Stimulated activated CD4-positive, alpha-beta T cell treated with anti-CD3 and anti-CD28 coated beads, Interleukin-12 subunit alpha, Interleukin-12 subunit beta, amount 100 ng/mL, for 4 hours (primary cell): Measurements from ENCODE around the gene IFNE.

Source experiments
- DNase-seq: peaks from one replicate; pipeline ENCODE4 v3.0.0-alpha.2; 2020

IFNE gene, protein sequence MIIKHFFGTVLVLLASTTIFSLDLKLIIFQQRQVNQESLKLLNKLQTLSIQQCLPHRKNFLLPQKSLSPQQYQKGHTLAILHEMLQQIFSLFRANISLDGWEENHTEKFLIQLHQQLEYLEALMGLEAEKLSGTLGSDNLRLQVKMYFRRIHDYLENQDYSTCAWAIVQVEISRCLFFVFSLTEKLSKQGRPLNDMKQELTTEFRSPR

DNA sequence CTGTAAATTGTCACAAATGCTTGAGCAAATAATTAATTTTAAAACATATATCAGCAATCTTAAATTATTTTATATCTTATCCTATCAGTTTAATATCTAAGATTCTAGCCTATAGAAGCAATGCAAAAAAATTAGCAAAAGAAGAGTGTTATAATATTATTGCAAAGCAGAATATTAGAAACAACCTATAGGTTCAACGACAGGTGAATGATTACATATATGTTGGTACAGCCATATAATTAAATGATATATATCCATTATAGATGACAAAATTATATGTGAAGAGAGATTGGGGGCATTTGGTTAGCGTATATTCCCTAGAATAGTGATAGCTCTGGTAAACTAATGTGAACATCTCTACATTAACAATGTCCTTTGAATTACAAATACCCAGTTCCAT lies at the start of gene IFNE:
Gene IFNE, minus strand, starts transcription at position 101 of the 400 bp plus-strand sequence. CDS start 619 bp downstream, outside the sequence.
- no peak for DNase-seq

DNA sequence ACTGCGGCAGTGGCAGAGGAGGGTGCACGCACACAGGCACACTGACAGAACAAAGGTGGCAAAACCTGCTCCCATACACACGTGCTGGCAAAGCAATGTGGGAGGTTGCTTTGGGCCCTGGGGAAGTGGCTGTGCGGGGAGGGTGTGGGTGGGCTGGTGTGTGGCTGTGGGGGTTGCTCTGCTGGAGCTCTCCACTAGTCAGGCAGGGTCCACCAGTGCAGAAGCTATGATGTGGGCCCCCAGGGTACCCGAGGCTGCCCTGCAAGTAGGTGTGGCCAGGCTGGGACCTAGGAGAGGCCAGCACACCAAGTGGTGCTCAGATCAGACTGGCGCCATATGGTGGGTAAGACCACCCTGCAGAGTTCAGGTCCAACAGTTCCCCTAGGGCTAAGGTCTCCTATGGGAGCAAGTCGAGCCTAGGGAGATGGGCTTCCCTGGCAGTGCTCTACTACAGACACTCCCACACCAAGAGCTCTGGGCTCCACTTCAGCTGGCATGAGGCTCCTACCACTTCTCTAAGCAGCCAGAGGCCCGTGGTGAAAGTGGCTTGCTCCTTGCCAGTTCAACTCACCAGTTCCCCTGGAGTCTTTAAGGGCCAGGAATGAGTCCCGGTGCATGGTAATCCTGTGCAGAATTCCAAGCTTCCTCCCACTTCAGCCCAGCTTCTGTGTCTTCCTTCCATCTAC lies 46.2 kb upstream of the IFNE start:
- DNase-seq, result no peak

DNA sequence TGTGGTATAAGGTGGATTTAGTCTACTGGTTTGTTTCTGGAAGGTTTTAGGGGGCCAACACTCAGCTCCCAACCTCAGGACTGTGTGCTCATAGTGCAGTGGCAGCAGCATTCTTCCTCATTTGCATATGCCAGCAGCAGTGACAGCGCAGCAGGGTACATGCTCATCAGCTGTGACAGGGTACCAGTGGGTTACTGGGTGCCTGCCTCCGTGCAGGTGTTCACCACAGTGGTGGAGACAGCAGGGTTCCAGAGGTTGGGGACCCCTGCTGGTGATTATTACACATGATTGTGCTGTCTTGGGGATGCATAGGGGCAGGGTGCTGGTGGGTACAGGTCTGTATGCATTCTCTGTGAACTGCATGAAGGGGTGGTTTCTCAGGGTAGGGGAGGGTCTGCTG lies 45.5 kb upstream of the IFNE start:
- no peak for DNase-seq

DNA sequence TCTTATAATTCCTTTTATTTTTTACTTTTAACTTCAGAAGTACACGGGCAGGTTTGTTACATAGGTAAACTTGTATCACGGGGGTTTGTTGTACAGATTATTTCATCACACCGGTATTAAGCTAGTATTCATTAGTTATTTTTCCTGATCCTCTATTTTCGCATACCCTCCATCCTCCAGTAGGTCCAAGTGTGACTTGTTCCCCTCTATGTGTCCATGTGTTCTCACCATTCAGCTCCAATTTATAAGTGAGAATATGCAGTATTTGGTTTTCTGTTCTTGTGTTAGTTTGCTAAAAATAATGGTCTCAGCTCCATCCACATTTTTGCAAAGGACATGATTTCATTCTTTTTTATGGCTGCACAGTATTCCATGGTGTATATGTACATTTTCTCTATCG lies 43.1 kb upstream of the IFNE start:
- no peak for DNase-seq

DNA sequence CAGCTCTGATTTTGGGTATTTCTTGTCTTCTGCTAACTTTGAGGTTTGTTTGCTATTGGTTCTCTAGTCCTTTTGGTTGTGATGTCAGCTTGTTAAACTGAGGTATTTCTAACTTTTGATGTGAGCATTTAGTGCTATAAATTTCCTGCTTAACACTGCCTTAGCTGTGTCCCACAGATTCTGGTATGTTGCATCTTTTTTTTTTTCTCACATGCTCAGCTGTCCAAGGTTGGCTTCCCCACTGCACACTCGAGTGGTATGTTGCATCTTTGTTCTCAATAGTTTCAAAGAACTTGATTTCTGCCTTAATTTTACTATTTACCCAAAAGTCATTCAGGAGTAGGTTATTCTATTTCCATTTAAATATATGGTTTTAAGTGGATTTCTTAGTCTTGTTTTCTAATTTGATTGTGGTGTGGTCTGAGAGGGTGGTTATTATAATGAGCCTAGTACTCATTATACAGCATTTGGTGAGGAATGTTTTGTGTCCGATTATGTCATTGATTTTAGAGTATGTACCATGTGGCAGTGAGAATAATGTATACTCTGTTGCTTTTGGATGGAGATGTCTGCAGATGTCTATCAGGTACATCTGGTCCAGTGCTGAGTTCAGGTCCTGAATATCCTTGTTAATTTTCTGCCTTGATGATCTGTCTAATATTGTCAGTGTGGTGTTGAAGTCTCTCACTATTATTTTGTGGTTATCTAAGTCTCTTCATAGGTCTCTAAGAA lies 42.2 kb upstream of the IFNE start:
- no peak for DNase-seq

DNA sequence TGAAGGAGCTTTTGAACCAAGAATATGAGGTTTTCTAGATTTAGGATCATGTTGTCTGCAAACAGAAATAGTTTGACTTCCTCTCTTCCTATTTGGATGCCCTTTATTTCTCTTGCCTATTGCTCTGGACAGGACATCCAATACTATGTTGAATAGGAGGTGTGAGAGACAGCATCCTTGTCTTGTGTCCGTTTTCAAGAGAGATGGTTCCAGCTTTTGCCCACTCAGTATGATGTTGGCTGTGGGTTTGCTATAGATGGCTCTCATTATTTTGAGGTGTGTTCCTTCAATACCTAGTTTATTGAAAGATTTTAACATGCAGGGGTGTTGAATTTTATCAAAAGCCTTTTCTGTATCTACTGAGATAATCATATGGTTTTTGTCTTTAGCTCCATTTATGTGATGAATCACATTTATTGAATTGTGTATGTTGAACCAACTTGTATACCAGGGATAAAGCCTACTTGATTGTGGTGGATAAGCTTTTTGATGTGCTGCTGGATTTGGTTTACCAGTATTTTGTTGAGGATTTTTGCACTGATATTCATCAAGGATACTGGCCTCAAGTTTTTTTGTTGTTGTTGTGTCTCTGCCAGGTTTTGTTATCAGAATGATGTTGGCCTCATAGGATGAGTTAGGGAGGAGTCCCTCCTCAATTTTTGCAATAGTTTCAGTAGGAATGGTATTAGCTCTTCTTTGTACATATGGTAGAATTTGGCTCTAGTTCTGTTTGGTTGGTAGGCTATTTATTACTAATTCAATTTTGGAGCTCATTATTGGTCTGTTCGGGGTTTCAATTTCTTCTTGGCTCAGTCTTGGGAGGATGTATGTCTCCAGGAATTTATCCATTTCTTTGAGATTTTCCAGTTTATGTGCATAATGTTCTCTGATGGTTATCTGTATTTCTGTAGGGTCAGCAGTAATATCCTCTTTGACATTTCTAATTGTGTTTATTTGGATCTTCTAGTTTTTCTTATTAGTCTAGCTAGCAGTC lies 41.2 kb upstream of the IFNE start:
- DNase-seq, result no peak

DNA sequence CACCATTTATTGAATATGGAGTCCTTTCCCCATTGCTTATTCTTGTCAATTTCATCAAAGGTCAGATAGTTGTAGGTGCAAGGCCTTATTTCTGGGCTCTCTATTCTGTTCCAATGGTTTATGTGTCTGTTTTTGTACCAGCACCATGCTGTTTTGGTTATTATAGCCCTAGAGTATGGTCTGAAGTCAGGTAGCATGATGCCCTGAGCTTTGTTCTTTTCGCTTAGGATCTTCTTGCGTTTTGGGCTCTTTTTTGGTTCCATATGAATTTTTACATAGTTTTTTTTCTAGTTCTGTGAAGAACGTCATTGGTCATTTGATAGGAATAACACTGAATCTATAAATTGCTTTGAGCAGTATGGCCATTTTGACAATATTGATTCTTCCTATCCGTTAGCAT lies 40.2 kb upstream of the IFNE start:
- no peak for DNase-seq

DNA sequence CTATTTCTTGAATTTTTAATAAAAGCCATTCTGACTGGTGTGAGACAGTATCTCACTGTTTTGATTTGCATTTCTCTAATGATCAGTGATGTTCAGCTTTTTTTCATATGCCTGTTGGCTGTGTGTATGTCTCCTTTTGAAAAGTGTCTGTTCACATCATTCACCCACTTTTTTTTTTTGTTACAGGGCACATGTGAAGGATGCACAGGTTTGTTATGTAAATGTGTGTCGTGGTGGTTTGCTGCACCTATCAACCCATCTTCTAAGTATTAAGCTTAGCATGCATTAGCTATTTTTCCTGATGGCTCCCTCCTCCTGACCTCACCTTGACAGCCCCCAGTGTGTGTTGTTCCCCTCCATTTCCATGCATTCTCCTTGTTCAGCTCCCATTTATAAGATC lies 39.3 kb upstream of the IFNE start:
- no peak for DNase-seq

DNA sequence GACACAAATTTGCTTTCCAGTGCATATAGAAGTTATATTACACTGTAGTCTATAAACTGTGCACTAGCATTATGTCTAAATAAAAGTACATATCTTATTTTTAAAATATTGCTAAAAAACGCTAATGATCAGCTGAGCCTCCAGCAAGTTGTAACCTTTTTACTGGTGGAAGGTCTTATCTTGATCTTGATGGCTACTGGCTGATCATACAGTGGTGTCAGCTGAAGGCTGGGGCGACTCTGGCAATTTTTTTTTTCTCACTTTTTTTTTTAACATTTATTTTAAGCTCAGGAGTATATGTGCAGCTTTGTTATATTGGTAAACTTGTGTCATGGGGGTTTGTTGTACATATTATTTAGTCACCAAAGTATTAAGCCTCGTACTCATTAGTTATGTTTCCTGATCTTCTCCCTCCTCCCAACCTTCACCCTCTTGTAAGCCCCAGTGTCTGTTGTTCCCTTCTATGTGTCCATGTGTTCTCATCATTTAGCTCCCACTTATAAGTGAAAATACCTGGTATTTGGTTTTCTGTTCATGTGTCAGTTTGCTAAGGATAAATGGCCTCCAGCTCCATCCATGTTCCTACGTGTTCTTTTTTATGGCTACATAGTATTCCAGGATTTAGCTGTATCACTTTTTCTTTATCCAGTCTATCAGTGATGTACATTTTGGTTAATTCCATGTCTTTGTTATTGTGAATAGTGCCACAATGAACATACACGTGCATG lies 38.6 kb upstream of the IFNE start:
- no peak for DNase-seq

DNA sequence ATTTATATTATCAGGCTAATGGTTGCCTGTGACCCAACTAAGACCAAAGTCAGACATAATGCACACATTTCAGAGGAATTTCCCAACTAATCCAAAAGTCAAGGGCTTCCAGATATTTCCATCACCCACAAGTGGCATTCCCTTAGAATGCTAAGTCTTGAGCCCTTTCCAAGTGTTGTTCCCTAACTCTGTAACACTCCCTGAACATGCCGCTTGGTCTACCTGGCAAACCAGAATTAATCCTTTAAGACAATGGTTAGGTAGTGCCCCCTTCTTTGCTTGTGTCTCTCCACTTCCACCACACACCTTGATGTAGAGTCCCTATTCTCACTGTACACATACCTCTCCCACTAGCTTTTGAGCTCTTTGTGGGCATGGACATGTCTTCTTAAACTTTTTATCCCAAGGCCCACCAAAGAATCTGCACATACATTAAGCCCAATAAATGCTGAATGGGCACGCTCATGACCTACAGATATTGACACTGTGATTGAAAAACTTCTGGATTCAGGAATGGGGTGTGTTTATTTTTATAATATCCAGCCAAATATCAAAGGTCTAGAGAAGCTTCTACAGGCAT lies 37.8 kb upstream of the IFNE start:
- DNase-seq, result no peak

DNA sequence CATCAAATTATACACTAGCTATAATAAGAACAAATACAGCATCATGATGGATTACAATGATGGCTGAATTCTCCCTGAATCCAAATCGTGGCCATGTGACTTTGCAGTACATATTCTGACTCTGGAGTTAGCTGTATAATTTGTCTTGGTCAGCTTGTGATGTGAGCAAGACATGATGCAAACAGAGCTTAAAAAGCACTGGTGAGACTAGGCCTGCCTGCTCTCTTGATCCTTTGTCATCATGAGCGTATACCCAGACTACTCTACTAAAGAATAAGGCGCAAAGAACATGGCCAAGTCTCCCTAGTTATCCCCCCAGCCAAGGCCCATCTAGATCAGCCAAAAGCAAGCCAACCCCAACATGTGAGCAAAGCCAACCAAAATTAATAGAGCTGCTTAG lies 34.7 kb upstream of the IFNE start:
- no peak for DNase-seq

DNA sequence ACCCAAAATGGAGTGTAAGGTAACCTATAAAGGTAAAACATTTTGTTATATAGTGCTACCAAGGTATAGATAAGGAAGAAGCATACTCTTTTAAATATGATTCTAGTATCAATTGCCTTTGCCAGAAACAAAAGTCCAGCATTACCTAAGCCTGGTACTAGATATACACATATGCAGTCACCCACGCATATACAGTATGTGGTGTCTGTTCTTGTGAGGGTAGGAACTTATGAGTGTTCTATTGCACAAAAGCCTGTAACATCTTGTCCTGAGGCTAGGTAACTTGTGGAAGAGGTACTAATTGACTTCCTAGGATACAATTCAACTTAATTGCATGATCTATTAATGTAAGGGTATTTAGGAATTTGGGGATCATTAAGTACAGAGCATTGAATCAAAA lies 31.3 kb upstream of the IFNE start:
- no peak for DNase-seq

DNA sequence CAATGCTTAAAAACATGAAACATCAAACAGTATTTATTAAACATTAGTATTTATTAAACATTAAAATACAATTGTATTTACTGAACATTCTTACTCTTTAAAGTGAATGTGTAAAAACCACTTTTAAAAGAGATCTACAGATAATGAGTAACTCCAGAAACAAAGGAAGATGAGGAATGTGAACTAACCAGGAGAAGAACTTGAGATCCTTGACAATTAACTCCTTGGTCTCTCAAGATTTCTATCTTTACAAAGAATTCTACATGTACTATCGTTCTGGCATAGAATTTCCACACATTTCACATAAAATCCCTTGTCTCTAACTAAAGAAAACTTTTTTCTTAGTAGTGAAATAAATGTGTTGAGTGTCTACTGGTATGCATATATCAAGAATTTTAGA lies 28.7 kb upstream of the IFNE start:
- DNase-seq, result no peak

DNA sequence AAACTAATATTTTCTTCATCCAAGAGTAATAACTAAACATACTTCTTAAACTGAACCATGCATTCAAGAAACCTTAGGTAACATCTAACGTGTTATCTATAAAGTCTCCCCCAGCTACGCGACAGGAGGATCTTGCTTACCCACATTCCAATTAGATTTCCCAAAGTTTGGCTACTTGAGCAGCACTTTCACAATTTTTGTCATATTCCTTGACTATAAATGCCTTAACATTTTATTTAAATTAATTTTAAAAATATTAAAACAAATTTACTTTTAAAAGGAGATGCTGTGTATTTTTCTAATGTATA lies 25.3 kb upstream of the IFNE start:
- DNase-seq, result no peak

DNA sequence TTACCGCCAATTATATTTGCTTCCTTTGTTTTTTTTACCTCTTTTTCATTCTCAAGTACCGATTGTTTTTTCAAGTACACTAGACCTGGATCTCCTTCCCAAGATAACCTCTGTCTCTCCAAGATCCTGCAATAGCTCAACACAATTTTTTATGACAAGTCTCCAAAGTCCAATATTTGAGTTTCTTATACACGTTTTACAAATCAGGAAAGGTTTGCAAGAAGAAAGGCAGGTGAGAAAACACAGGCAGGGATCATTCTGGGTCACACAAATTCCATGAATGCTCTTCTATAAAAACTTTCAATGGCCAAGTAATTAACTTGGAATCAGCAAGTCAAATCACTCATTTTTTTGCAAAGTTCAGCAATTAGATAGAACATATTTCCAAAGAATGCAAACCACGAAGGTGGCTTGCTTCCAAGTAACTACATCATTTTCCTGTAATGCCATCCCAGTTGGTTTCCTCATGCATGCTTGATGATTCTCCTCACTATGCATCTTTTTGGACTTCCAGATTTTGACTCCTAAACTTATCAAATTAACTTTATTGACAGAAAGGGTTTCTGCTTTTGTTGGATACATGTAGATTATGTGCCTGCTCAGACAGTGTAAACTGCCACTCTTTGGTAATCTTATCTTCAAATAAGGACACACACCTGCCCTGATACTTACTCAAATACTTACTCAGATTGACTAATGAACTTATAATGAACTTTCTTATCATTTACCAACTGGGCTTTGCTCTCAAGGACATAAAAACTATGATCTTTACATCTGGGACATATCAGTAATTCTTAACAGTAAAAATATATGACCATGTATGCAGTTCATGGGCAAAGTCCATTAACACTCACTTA lies 24.7 kb upstream of the IFNE start:
- no peak for DNase-seq

DNA sequence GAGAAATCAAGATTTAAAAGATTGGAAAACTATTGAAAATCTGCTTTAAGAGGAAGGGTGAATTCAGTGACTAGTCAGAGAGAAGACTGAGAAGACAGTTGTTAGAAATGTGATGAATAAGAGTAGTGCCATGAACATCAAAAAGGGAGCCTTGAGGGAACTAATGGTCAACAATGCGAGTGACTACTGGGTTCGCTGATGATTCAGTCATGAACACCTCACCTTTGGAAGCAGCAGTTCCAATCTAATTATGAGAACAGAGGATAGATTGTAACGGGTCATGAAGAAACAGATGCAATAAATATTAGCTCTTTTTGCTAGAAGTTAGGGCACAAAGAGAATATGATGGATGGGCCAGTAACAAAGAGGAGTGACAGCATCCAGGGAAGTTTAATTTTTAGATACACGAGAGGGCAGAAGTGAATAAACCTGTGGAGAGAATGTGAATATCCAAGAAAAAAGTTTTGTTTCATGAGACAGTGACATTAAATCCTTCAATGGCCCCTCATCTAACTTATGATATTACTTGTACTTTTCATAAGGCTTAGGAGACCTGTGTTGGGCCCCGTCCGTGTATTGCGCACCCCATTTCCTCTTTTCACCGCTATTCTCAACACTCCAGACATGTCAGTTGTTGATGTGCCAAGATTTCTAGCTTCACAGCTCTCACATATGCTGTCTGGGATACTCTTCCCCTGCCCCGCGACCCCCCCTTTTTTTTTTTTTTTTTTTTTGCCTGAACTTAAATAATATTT lies 23.5 kb upstream of the IFNE start:
- DNase-seq, result no peak

DNA sequence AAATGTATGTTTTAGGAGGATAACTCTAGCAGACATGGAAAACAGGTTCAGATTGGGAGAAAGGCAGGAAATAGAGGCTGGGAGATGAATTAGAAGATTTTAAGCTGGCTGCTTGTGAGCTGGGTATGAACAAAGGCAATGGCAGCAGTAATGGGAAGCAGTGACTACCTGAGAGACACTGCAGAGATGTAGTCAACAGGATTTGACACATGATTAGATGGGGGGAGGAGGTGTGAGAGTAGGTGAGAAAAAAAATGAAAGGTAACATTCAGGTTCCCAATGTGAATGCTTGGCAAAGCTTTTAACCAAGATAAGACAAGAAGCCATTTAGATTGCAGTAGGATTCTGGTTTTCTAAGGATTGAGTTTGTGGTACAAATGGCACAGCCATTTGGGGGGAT lies 22.8 kb upstream of the IFNE start:
- DNase-seq, result no peak

DNA sequence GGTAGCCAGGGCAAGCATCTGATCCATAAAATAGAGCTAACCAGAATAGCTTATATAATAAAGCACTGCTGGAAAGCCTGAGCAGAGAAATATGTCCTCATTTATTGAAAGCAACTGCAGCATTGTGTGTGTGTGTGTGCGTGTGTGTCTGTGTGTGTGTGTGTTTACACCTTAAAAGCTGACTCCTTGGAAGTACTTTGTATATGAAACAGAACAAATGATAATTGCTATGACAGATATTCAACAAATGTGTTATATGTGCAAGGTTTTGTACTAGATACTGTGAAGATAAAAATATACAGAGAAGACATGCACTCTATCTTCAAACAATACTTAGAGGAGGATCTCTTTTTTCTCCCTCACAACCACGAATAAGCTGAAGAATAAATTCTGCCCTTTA lies 22.0 kb upstream of the IFNE start:
- DNase-seq, result no peak

DNA sequence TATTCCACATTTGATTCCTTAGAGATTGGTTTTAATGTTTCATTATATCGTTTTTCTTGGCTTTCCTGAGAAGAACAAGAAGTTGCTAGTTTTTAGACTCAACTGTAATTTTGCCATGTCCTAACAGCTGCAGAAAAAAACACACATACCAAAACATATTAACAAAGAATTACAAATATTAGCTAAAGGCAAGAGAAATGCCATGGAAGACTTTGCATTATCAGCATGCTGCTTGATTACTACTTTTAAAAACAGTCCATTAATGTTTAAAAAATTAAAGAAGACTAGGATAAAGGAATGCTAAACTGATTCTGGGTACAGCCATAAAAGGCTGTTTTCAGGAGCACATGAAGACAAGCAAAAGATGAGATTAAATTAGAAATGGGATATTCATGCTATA lies 20.5 kb upstream of the IFNE start:
- no peak for DNase-seq

DNA sequence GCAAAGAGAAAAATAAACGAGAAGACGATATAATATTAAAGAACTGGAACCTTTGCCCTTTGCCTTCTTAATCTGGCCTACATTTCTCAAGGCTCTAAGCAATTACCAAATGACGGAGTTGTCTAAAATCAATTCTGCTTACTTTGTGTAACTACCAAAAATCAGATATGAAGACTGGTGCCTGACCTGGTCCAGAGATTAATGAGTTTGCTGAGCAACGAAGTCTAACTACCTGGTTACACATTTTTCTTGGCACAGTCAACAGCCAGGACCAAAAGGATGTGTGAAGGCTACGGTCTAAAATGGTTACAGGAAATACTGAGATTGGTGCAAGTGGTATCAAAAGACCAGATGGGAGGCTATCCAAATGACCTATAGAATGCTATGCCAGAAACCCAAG lies 17.8 kb upstream of the IFNE start:
- no peak for DNase-seq

DNA sequence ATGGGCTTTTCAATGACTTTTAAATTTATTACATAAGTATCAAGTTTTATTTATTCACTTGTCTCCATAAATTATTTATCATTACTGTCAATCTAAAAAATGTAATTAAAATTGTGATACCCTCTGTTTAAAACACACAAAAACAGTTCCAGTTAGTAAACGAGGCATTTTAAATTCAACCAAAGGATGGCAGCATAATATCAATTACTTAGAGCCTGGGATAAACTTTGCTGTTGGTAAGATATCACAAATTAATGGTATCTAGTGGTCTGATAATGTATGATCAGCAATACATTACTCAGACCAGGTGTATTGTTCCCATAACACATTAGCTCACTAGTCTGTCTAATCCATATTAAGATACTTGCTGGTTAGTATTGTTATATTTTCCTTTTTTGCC lies 9.6 kb upstream of the IFNE start:
- DNase-seq, result no peak
